ENCODE measurements around the gene ST3GAL6.

ST3GAL6 gene

GRCh38 chr3:98780343-98780742 is 17.2 kb downstream of the ST3GAL6 start:
- H3K27me3 ChIP-seq (ENCODE audit: insufficient read depth, poor library complexity, severe bottlenecking): no peaks in the 10 kb centered on the region
- no peak overlapping the region for H3K27ac ChIP-seq (replicated peaks)
- TF ChIP-seq REST (IDR thresholded peaks at IDR 0.05; ENCODE audit: insufficient replicate concordance, low read depth) (no peak), CTCF (IDR thresholded peaks at IDR 0.05; ENCODE audit: insufficient read depth, low read length) (no peak), SPI1 (IDR thresholded peaks at IDR 0.05; ENCODE audit: borderline replicate concordance, low read depth) (no peak), GABPA (IDR thresholded peaks at IDR 0.05; ENCODE audit: low read depth) (no peak), POLR2AphosphoS5 (IDR thresholded peaks at IDR 0.05; ENCODE audit: low read depth) (no peak)
- DNase-seq (ENCODE audit: low read depth in 1 of 2, low spot score in 1 of 2): no peak
- H3K4me3 ChIP-seq (replicated peaks; ENCODE audit: insufficient read depth, low read length): no peak overlapping the region

- H3K4me3 ChIP-seq (replicated peaks; ENCODE audit: insufficient read depth, low read length): no peak overlapping the region
- H3K27ac ChIP-seq (replicated peaks): no peak overlapping the region
- H3K27me3 ChIP-seq (ENCODE audit: insufficient read depth, poor library complexity, severe bottlenecking): no peaks in the 10 kb centered on the region
These were observed 19.8 kb downstream of the ST3GAL6 start for GRCh38 chr3:98782824-98783500.

More at GRCh38 chr3:98782824-98783500, 19.8 kb downstream of the ST3GAL6 start:
- no peak for TF ChIP-seq SPI1 (IDR thresholded peaks at IDR 0.05; ENCODE audit: borderline replicate concordance, low read depth)
- no peak for TF ChIP-seq CTCF (IDR thresholded peaks at IDR 0.05; ENCODE audit: insufficient read depth, low read length)
- no peak for TF ChIP-seq REST (IDR thresholded peaks at IDR 0.05; ENCODE audit: insufficient replicate concordance, low read depth)
- TF ChIP-seq POLR2AphosphoS5 (IDR thresholded peaks at IDR 0.05; ENCODE audit: low read depth): no peak
- TF ChIP-seq GABPA (IDR thresholded peaks at IDR 0.05; ENCODE audit: low read depth): no peak
- DNase-seq (ENCODE audit: low read depth in 1 of 2, low spot score in 1 of 2): no peak

All from HL-60 (cell line).